Transverse colon (tissue), 4 donors: ENCODE results near the gene SLC38A3. TPM values are rescaled to one million over a fixed set of nuclear protein-coding genes. Genes with fewer than 3 reads are reported as not detected.

Experiments
- DNase-seq: peaks from one replicate; pipeline ENCODE4 v3.0.0-alpha.2; 2019
- H3K27ac ChIP-seq, 4 donors: fragments of 200-600 bp; sonication (generic); 2 replicates each; pipeline ENCODE4 v1.5.1; 2016 to 2018; ENCODE audit warnings: inconsistent platforms in 4 of 4
- H3K27me3 ChIP-seq: fragments of 200-600 bp; sonication (generic); 2 replicates; pipeline ENCODE4 v1.5.1; 2017; ENCODE audit warnings: inconsistent platforms
- H3K36me3 ChIP-seq, 4 donors: fragments of 200-600 bp; sonication (generic); 2 replicates each; pipeline ENCODE4 v1.5.1; 2017 to 2019; ENCODE audit warnings: inconsistent platforms in 4 of 4
- H3K4me1 ChIP-seq, 4 donors: fragments of 200-600 bp; sonication (generic); 2 replicates each; pipeline ENCODE4 v1.5.1; 2017 to 2020; ENCODE audit warnings: inconsistent platforms in 4 of 4
- H3K4me3 ChIP-seq, 4 donors: fragments of 200-600 bp; sonication (generic); 1 replicate in 1 of 4; 2 replicates in 3 of 4; pipeline versions ENCODE4 v1.5.1 to v1.6.1; 2017 to 2019; ENCODE audit warnings: inconsistent platforms in 4 of 4
- H3K9me3 ChIP-seq, 2 donors: fragments of 200-600 bp; sonication (generic); 2 replicates each; pipeline ENCODE4 v1.5.1; 2017 to 2019; ENCODE audit warnings: inconsistent platforms in 2 of 2
- CTCF ChIP-seq, 5 experiments: fragments of 200-600 bp in 3 of 5; fragments of 450-650 bp in 2 of 5; sonication (generic) in 3 of 5; IDR thresholded peaks; 1 replicate in 2 of 5; 2 replicates in 3 of 5; pipeline ENCODE4 v1.5.1; 2016 to 2017; ENCODE audit warnings: antibody characterized with exemption in 5 of 5, inconsistent platforms in 3 of 5, mild to moderate bottlenecking in 2 of 5, moderate library complexity in 1 of 5
- EP300 ChIP-seq: sonication (generic); formaldehyde crosslinking; IDR thresholded peaks from one replicate; pipeline ENCODE4 v1.6.1; 2017; ENCODE audit warnings: antibody characterized with exemption, low read depth
- POLR2A ChIP-seq: fragments of 450-650 bp; IDR thresholded peaks from one replicate; pipeline ENCODE4 v1.6.1; 2016; ENCODE audit warnings: antibody characterized with exemption, mild to moderate bottlenecking, moderate library complexity
- POLR2AphosphoS5 ChIP-seq, 3 donors: sonication (generic); formaldehyde crosslinking; IDR thresholded peaks; one replicate each; pipeline ENCODE4 v1.6.1; 2016; ENCODE audit warnings: antibody characterized with exemption in 3 of 3
- WGBS, 2 donors: methylation state at CpG; one replicate each; pipeline ENCODE4 v1.1.5; 2018; ENCODE audit warnings: low coverage in 1 of 2; 5-methylcytosine and 5-hydroxymethylcytosine counted together
- in situ Hi-C, 4 donors: fragments of 200-750 bp; cut with MboI; loops; one replicate each; pipeline versions ENCODE4 v1.15.0 to v1.15.1; 2017; ENCODE audit warnings: low sequenced_read_pairs in 3 of 4, low pct_ligation_motif_present in 1 of 4, low pct_unique_long_range_greater_than_20kb in 1 of 4
- intact Hi-C: fragments of 100-400 bp; cut with DNase I; formaldehyde crosslinking; loops from one replicate; pipeline ENCODE4 v1.15.1; 2023; ENCODE audit warnings: low total_unique reads
- total RNA-seq, 4 donors: library from RNA; depleted of rRNA; stranded (reverse); fragments of >200 nt; gene quantifications; one replicate each; pipeline ENCODE4 v1.1.0, GENCODE V29; 2016

Gene SLC38A3
- total RNA-seq, 4 donors from 2014 or later: not detected

- WGBS, 2 donors: 68% methylated on average over 12 of the region's 12 CpGs; no CpG with 5 or more reads in 1 of the 2 donors
- peak overlapping the region; percentile 75 to 85 (median 82) for H3K27ac ChIP-seq
- intact Hi-C loops (no loop called here), in situ Hi-C loops (no loop called here)
- H3K9me3 ChIP-seq: no peaks in the 10 kb centered on the region
- TF ChIP-seq POLR2A (no peak), CTCF (IDR thresholded peaks at IDR 0.05) (no peak), EP300 (no peak), POLR2AphosphoS5 (IDR thresholded peaks at IDR 0.05) (no peak)
- no peaks in the 10 kb centered on the region for H3K36me3 ChIP-seq
- DNase-seq: no peak
- H3K4me3 ChIP-seq: no peak overlapping the region
- peaks cover 14% of the 10 kb centered on the region for H3K27me3 ChIP-seq
- H3K4me1 ChIP-seq: peaks cover 25 to 80% (median 59%) of the 10 kb centered on the region in 4 donors
Observed at GRCh38 chr3:50157827-50158529, 47.1 kb upstream of the SLC38A3 start.

GRCh38 chr3:50158530-50159146 lies 46.4 kb upstream of the SLC38A3 start:
- peak overlapping the region in 2 of 4 donors; percentile 0 to 82 for H3K27ac ChIP-seq
- intact Hi-C loops: no loop called here
- TF ChIP-seq POLR2AphosphoS5 (IDR thresholded peaks at IDR 0.05) (no peak), CTCF (IDR thresholded peaks at IDR 0.05) (no peak), POLR2A (no peak), EP300 (no peak)
- peaks cover 14% of the 10 kb centered on the region for H3K27me3 ChIP-seq
- peaks cover 28 to 87% (median 64%) of the 10 kb centered on the region in 4 donors for H3K4me1 ChIP-seq
- no peaks in the 10 kb centered on the region for H3K9me3 ChIP-seq
- in situ Hi-C loops: no loop called here
- H3K4me3 ChIP-seq: no peak overlapping the region
- no peak for DNase-seq
- H3K36me3 ChIP-seq: no peaks in the 10 kb centered on the region
- WGBS, 2 donors: 81% methylated on average over 10 of the region's 10 CpGs; no CpG with 5 or more reads in 1 of the 2 donors

- TF ChIP-seq EP300 (no peak), POLR2AphosphoS5 (IDR thresholded peaks at IDR 0.05) (no peak), CTCF (IDR thresholded peaks at IDR 0.05) (no peak), POLR2A (no peak)
- peaks cover 39 to 99% (median 71%) of the 10 kb centered on the region in 4 donors for H3K4me1 ChIP-seq
- DNase-seq: no peak
Observed at GRCh38 chr3:50160561-50160983, 44.5 kb upstream of the SLC38A3 start.

GRCh38 chr3:50161320-50161719 lies 43.8 kb upstream of the SLC38A3 start:
- WGBS, 2 donors: 39% methylated on average over 13 of the region's 13 CpGs; no CpG with 5 or more reads in 1 of the 2 donors
- in situ Hi-C loops: no loop called here
- H3K36me3 ChIP-seq: no peaks in the 10 kb centered on the region
- peak; percentile 84 for DNase-seq
- peak overlapping the region; percentile 71 to 82 (median 80) for H3K27ac ChIP-seq
- no peak overlapping the region for H3K4me3 ChIP-seq
- TF ChIP-seq POLR2AphosphoS5 (IDR thresholded peaks at IDR 0.05): peak in 2 of 3 donors; percentile 31 to 59
- no peak for TF ChIP-seq EP300
- peak; percentile 29 for TF ChIP-seq POLR2A
- no peaks in the 10 kb centered on the region for H3K9me3 ChIP-seq
- intact Hi-C loops: no loop called here
- peaks cover 4% of the 10 kb centered on the region for H3K27me3 ChIP-seq
- peaks cover 47 to 99% (median 71%) of the 10 kb centered on the region in 4 donors for H3K4me1 ChIP-seq

More at GRCh38 chr3:50160561-50160983, 44.5 kb upstream of the SLC38A3 start:
- intact Hi-C loops: no loop called here
- Histone ChIP-seq H3K9me3 (no peaks in the 10 kb centered on the region), H3K36me3 (no peaks in the 10 kb centered on the region), H3K27ac (peak overlapping the region; percentile 71 to 82 (median 80)), H3K4me3 (no peak overlapping the region), H3K27me3 (peaks cover 12% of the 10 kb centered on the region)
- in situ Hi-C loops: no loop called here
- WGBS, 2 donors: 71% methylated on average over 7 of the region's 7 CpGs; no CpG with 5 or more reads in 1 of the 2 donors
